A673 (cell line): ENCODE data around the gene HOXA9.

Experiments
- EZH2 ChIP-seq: fragments of 200-600 bp; sonication (generic); IDR thresholded peaks from 2 replicates; pipeline ENCODE4 v1.6.1; 2017; ENCODE audit warnings: borderline replicate concordance, low read depth, mild to moderate bottlenecking, mixed read lengths, antibody characterized with exemption, low read length; ENCODE audit not compliant: poor library complexity, severe bottlenecking
- TF ChIP-seq, protein P1 (sequence below): fragments of 300-800, 200-600 bp; sonication (generic); conservative IDR thresholded peaks from 2 replicates; pipeline ENCODE4 v1.5.1; 2017; ENCODE audit warnings: low read depth, mild to moderate bottlenecking, antibody characterized with exemption, low read length, moderate library complexity, mixed read lengths

DNA sequence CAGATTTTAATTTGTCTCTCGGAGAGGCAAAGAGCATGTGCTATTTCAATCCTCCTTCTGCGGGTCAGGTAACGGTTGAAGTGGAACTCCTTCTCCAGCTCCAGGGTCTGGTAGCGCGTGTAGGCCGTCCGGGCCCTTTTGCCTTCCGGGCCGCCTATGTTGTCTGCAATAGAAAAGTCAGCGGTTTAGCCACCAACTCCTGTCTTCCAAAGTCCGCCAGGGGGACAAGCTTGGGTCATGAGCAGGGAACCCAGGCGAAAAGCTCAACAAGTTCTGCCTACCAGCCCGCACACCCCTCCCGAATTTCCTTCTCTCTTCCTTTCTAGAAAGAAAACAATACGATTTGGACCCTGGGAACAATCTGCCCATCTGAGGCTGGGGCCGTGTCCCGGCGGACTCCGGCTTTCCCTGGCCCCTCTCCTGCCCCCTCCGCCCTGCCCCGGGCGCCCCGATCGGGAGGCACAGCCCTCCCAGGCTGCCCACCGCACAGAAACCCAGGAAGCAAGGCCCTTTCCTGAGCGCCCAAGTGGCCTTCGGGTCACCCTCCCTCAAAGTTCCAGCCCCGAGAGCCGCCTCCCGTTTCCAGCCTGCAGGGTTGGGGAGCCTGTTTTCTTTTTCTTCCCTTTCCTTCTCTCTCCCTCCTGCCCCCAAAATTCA is 23.3 kb downstream of the HOXA9 start:
- TF ChIP-seq, protein P1, sequence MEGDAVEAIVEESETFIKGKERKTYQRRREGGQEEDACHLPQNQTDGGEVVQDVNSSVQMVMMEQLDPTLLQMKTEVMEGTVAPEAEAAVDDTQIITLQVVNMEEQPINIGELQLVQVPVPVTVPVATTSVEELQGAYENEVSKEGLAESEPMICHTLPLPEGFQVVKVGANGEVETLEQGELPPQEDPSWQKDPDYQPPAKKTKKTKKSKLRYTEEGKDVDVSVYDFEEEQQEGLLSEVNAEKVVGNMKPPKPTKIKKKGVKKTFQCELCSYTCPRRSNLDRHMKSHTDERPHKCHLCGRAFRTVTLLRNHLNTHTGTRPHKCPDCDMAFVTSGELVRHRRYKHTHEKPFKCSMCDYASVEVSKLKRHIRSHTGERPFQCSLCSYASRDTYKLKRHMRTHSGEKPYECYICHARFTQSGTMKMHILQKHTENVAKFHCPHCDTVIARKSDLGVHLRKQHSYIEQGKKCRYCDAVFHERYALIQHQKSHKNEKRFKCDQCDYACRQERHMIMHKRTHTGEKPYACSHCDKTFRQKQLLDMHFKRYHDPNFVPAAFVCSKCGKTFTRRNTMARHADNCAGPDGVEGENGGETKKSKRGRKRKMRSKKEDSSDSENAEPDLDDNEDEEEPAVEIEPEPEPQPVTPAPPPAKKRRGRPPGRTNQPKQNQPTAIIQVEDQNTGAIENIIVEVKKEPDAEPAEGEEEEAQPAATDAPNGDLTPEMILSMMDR = no peak
- TF ChIP-seq EZH2 = no peak
